GM21737 (cell line): ENCODE data around the gene SSTR4.

ENCODE experiments used
- ATAC-seq: cut with Tn5 transposase; IDR thresholded peaks from one replicate; pipeline ENCODE4 v1.9.1; 2021; ENCODE audit warnings: mild to moderate bottlenecking, moderate library complexity; ENCODE audit not compliant: unreplicated experiment

SSTR4 gene

GRCh38 chr20:23063168-23063567, 28.1 kb downstream of the SSTR4 start:
- ATAC-seq: no peak

GRCh38 chr20:23063581-23063980, 28.5 kb downstream of the SSTR4 start:
- no peak for ATAC-seq

- no peak for ATAC-seq
Observed at GRCh38 chr20:23065266-23066201, 30.4 kb downstream of the SSTR4 start.

- ATAC-seq: no peak
Observed at GRCh38 chr20:23066772-23067171, 31.7 kb downstream of the SSTR4 start.

- ATAC-seq: no peak
Observed at GRCh38 chr20:23068283-23068682, 33.2 kb downstream of the SSTR4 start.

GRCh38 chr20:23069108-23069507, 34.0 kb downstream of the SSTR4 start:
- no peak for ATAC-seq

- no peak for ATAC-seq
Observed at GRCh38 chr20:23071398-23071797, 36.3 kb downstream of the SSTR4 start.

GRCh38 chr20:23071996-23072395, 36.9 kb downstream of the SSTR4 start:
- no peak for ATAC-seq

- no peak for ATAC-seq
Observed at GRCh38 chr20:23072892-23073586, 37.9 kb downstream of the SSTR4 start.

- ATAC-seq: no peak
Observed at GRCh38 chr20:23074052-23074451, 38.9 kb downstream of the SSTR4 start.

- ATAC-seq: no peak
Observed at GRCh38 chr20:23077277-23077676, 42.2 kb downstream of the SSTR4 start.

- no peak for ATAC-seq
Observed at GRCh38 chr20:23078351-23079015, 43.4 kb downstream of the SSTR4 start.

- no peak for ATAC-seq
Observed at GRCh38 chr20:23079016-23079351, 43.9 kb downstream of the SSTR4 start.

GRCh38 chr20:23079926-23080325, 44.8 kb downstream of the SSTR4 start:
- ATAC-seq: no peak

- no peak for ATAC-seq
Observed at GRCh38 chr20:23080521-23080920, 45.4 kb downstream of the SSTR4 start.

- ATAC-seq: no peak
Observed at GRCh38 chr20:23081263-23081819, 46.2 kb downstream of the SSTR4 start.

GRCh38 chr20:23082846-23083552, 47.9 kb downstream of the SSTR4 start:
- ATAC-seq: no peak

- ATAC-seq: no peak
Observed at GRCh38 chr20:23083553-23084220, 48.6 kb downstream of the SSTR4 start.

- no peak for ATAC-seq
Observed at GRCh38 chr20:23084282-23084844, 49.3 kb downstream of the SSTR4 start.

- ATAC-seq: no peak
Observed at GRCh38 chr20:23084845-23085365, 49.8 kb downstream of the SSTR4 start.
